Putamen (tissue), 1 donor: ENCODE results near the gene PAPPA.

Experiments used
- DNase-seq: peaks from one replicate; pipeline ENCODE4 v3.0.0-alpha.2; 2016; ENCODE audit warnings: low spot score

Gene PAPPA

GRCh38 chr9:116345817-116346216 is 192.2 kb downstream of the PAPPA start:
- DNase-seq = no peak

DNA sequence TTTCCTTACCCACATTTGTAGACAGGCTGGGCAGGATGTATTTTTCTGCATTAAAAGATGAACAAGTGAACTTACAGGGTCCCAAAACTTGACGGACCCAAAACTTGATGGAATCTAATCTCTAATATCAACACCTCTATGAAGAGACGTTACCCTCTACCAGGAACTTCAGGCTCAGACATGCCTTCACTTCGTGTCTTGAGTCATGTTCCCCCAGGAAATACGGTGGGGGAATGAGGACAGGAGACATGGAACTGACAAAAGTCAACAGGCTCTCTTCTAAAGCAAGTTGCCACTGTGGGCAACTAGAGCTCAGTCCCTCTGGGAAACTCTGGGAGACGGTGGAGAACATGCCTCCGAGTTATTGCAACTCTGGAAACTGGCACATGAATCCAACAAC is 196.1 kb downstream of the PAPPA start:
- DNase-seq = no peak

- no peak for DNase-seq
These were observed 196.6 kb downstream of the PAPPA start for GRCh38 chr9:116350213-116350612.

DNA sequence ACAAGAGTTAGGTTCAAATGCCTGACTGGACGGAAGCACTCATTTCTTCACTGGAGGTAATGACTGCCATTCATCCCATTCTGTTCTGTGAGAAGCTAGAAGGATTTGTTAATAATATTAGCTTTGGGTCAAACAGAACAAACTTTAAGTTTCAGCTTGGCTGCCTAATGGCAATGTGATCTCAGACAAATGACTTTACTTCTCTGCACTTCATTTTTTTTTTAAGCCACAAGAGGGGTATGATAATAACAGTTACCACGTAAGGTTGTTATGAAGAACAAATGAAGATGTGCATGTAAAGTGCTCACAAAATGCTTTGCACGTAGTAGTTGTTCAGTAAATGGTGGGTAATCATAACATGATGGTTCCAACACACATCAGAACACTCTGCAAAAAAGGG is 199.4 kb downstream of the PAPPA start:
- DNase-seq = no peak

DNA sequence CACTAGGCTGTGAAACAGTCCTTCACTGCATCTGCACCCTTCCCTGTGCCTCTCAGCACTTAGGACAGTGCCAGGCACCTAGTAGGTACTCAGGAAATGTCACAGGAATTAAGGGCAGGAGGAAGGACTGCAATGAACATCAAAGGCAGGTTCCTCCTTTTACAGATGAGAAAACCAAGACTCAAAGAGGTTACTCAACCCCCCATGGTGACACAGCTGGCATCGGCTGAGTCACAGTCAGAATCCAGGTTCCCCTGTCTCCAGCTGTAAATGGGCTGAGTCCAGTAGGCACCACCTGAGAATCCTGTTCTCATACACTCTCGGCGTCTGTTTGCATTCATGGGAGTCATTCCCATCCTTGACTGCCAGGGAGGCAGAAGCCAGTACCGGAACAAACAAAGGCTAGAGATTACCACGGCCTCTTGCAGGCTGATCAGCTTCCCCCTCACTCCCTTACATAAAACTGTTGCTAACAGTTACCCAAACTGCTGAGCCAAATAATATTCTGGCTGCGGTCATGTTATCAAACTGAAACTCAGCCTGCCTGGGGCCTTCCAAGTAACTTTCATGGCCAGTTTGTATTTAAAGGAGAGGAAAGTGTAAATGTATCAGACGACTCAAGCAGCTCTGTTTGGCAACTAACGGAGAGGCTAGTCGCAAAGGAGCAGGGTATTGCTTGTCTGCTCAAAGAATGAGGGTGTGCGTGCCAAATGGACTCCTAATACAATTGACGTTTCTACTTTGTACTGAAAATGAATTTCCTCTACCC is 201.7 kb downstream of the PAPPA start:
- DNase-seq = no peak

DNA sequence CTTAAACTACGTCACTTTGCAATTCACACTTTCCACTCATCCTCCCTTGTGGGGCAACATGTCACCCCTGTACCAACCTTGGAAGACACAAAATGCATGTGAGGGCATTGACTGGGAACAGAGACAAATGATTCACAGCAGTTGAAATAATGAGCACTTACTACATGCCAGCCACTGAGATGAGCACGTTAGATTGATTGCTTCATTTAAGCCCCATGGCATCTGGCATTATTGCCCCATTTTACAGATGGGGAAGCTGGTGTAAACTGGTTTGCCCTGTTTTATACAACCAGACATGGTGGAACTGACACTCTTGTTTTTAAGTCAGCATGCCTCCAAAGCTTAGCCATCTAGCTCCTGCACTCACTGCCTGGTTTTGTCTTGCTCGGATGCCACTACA is 204.7 kb downstream of the PAPPA start:
- DNase-seq = no peak

DNA sequence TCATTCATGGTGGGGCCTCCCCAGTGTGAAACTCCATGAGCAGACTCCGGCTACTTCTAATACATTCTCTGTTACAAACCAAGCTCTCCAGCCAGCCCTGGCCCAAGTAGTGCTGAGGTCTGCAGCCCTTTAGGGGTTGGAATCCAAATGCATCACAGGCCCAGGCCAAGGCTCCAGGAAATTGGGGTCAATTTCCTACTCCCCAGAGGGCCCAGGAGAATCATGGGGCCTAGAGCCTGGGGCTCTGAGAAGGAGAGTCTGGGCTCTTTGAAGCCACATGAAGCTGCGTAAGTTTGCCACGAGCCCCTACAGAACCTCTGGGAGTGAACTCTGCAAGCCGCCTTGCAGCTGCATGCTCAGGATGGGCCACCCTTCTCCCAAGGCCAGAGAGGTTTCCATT is 206.4 kb downstream of the PAPPA start:
- no peak for DNase-seq

DNA sequence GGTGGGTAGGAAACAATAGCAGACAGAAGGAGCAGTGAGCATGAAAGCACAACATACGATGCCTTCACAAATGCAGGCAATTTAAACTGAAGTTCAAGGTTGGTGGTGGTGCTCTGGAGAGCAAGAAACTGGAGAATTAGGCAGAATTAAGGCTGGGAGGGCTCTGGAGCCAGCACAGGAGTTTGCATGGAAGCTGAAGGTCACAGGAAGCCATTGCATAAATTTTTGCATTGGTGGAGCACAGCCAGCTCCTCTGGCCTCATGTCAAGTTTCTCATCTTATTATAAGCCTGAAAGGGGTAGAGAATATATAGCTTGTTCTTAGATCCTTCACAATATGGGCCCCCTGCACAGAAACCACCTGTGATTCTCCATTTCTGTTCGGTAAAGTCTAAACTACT is 207.4 kb downstream of the PAPPA start:
- no peak for DNase-seq

GRCh38 chr9:116361547-116361946 is 208.0 kb downstream of the PAPPA start:
- no peak for DNase-seq

GRCh38 chr9:116362493-116362892 is 208.9 kb downstream of the PAPPA start:
- no peak for DNase-seq

DNA sequence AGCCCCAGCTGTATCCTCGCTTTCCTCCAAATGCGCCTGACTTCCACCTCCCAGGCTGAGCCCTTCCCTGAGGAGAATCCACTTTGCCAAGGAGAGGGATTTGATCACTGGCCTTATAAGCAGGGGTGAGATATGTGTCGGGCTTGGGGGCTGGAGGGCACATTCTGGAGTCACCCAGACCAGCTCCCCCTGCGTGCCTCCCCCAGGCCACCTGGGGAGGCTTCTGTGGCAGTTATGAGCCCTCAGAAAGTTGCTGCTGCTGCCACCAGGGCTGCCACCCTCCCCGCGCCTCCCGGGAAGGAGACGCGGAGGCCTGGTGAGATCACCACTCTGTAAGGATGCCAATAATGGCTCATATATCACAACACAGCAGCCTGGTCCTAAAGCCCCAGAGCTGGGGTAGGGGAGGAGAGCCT is 211.5 kb downstream of the PAPPA start:
- peak; percentile 24 for DNase-seq

- no peak for DNase-seq
These were observed 212.7 kb downstream of the PAPPA start for GRCh38 chr9:116366241-116366640.

DNA sequence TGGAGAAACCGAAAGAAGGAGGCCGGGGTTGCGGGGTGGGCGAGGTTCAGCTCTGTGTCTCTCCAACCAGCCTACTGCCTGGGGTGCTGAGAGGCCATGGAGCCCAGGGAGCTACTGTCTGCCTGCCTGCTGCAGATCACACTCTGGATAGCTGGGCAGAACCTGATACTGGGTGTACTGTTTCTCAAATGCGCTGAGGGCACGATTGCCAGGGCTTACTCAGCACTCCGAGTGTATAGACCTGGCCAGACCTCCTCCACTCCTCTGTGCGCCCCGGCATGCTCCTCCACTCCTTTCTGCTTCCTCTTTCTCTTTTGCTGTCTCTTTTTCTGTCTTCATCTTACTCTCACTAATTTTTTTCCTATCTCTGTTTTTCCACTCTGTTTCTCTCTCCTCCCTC is 215.1 kb downstream of the PAPPA start:
- DNase-seq = no peak

DNA sequence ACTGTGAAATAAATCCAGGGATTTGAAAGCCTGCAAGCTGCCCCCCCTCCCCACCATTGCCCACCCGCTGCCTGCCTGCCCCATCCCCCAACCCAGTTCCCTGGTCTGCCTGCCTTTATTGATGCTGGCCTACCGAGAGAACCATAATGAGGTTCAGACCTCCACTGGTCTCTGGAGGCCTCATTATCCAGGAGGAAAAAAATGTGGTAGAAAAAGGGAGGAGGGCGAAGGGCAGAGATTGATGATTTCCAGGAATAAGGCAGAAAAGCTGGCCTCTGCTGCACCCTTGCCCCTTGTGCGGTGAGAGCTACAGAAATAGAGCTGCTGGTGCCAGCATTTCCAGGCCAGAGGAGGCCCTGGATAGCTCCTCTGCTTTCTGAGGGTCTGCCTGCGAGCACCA is 216.1 kb downstream of the PAPPA start:
- DNase-seq = no peak

- DNase-seq = no peak
These were observed 217.0 kb downstream of the PAPPA start for GRCh38 chr9:116370556-116370955.

DNA sequence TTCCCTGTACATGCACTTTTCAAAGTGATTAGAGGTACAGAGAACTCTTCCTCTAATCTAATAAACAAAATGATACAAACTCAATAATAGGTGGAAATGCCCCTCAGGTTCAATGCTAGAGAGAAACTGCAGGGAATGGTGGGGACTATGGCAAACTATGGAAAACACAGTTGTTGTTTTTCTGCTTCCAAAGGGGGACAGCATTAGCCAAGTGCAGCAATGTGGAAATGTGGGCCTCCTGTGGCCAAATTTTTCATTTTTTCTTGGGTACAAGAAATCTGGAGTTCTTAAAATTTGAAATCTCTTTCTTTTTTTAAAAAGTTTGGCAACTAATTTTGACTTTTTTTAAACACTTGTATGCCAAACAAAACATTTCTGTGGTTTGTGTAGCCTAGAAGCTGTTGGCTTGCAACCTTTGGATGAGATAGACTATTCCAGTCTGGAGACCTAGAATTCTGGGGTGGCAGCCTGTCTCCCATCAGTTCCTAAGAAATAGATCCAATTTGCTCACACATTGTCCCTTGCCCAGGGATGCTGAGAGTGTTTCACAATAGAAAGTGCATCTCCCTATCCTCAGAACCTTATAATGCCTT is 218.6 kb downstream of the PAPPA start:
- no peak for DNase-seq

DNA sequence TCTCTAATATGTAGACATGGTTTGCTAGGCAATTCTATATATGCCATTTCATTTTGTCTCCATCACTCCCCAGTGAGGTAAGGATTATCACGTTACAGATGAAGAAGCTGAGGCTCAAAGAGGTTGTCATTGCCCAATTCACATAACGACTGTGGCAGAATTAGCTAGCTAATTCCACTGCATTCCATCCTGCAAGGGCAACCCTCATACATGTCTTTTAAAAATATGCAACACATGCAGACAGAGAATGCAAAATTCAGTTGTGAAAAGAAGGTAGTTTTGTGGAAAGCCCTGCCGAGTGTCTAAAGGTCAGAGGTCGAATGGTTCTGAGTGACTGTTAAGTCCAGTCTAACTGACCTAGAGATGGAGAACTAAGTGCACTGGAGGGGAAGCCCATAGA is 219.2 kb downstream of the PAPPA start:
- no peak for DNase-seq

DNA sequence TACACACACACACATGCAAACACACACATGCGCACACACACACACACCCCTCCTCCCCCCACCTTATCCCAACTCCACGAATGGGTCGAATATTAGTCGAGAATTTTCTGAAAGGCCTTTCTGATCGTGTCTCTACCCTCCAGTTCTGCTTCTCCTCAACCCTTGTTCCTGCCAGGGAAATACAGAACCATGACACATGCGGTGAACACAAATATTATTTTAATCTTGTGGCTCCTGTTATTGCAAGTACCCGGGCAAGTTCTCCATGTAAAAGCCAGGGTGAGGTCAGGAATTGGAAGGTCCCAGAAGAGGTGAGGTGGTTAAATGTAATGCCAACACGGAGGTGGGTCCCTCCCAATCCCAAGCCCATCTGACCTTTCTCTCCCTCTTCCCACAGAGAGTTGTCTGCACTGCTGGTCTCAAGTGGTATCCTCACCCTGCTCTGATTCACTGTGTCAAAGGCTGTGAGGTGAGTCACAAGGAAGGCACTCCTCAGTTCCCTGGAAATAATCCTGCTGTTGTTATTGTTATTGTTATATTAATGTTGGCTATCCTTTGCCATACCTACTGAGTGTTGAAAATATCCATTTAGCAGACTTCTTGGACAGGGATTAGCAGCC is 223.7 kb downstream of the PAPPA start:
- DNase-seq = no peak

GRCh38 chr9:116378873-116379272 is 225.3 kb downstream of the PAPPA start:
- no peak for DNase-seq

DNA sequence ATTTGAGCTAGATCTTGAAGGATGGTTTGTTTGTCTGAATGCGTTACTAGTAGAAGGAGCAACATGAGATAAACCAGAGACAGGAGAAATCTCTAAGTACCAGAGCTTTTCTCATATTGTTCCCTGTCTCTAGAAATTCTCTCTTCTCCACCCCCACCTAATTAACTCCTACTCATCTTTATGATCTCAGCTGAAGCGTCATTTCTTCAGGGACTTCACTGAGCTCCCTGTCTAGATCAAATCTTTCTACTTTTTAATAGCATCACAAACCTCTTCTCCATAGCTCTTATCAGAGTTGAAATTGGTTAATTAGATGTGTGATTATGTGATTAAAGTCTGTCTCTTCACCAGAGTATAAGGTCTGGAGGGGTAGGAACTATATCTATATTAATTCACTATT is 226.2 kb downstream of the PAPPA start:
- DNase-seq = peak; percentile 39

DNA sequence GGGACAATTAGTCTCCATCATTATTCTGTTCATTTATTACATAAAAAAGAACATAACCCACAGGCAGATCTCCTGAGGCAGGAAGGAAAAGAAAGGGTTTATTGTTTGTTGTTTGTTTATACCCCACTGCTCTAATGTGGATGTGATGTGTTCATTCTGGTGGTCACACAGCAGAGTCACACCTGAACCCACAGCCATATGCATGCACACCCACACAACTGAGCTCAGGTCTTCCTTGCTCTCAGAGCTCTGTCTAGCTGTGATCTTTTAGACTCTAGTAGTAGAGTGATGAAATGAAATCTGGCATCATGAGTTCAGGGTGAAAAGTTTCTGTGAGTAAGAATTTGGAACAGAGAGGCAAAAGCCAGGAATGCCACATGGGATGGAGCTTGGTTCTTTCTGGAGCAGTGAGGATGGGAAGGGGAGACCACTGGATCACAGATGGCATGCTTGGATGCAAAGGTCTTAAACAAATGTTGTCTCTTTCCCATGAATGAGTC is 227.0 kb downstream of the PAPPA start:
- DNase-seq = no peak

GRCh38 chr9:116381350-116381749 is 227.8 kb downstream of the PAPPA start:
- DNase-seq = no peak

DNA sequence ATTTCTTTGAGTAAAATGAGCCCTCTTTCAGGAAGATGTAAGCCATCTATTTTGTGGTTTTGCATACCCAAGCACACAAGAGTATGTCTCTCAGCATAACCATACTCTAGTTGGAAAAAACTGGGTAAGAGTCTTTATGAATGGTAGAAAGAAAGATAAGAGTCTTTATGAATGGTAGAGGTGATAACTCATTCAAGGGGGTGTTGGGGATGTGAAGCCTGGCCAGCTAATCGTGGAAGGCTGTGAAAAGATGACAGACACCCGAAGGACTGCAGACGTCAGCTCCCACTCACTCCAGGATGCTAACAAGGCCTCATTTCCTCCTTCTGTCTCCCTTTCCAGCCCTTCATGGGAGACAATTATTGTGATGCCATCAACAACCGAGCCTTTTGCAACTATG is 228.5 kb downstream of the PAPPA start:
- DNase-seq = no peak
